T-helper 9 cell (primary cell): ENCODE results near the gene CMSS1.

Experiments
- DNase-seq: peaks from one replicate; pipeline ENCODE4 v3.0.0-alpha.2; 2020

The CMSS1 gene

GRCh38 chr3:99855900-99856299, 38.2 kb downstream of the CMSS1 start:
- DNase-seq, result no peak

GRCh38 chr3:99856437-99857220, 39.0 kb downstream of the CMSS1 start:
- DNase-seq, result no peak

- DNase-seq, result no peak
Measured at GRCh38 chr3:99857278-99857677, 39.6 kb downstream of the CMSS1 start.

- DNase-seq, result no peak
Measured at GRCh38 chr3:99858469-99858868, 40.8 kb downstream of the CMSS1 start.

- DNase-seq, result no peak
Measured at GRCh38 chr3:99859825-99860224, 42.2 kb downstream of the CMSS1 start.

GRCh38 chr3:99861216-99861615, 43.6 kb downstream of the CMSS1 start:
- no peak for DNase-seq

- DNase-seq, result no peak
Measured at GRCh38 chr3:99862208-99862607, 44.5 kb downstream of the CMSS1 start.

- DNase-seq, result no peak
Measured at GRCh38 chr3:99863002-99863401, 45.3 kb downstream of the CMSS1 start.

GRCh38 chr3:99863588-99863987, 45.9 kb downstream of the CMSS1 start:
- DNase-seq, result no peak

GRCh38 chr3:99864289-99864688, 46.6 kb downstream of the CMSS1 start:
- DNase-seq, result no peak

GRCh38 chr3:99865321-99865720, 47.7 kb downstream of the CMSS1 start:
- no peak for DNase-seq

- no peak for DNase-seq
Measured at GRCh38 chr3:99866261-99866761, 48.6 kb downstream of the CMSS1 start.

GRCh38 chr3:99867594-99868310, 50.1 kb downstream of the CMSS1 start:
- no peak for DNase-seq

GRCh38 chr3:99868311-99868646, 50.6 kb downstream of the CMSS1 start:
- DNase-seq, result no peak

- no peak for DNase-seq
Measured at GRCh38 chr3:99869621-99870020, 52.0 kb downstream of the CMSS1 start.

GRCh38 chr3:99870712-99871111, 53.0 kb downstream of the CMSS1 start:
- DNase-seq, result no peak

- no peak for DNase-seq
Measured at GRCh38 chr3:99871231-99872045, 53.8 kb downstream of the CMSS1 start.

GRCh38 chr3:99872923-99873254, 55.2 kb downstream of the CMSS1 start:
- no peak for DNase-seq

- no peak for DNase-seq
Measured at GRCh38 chr3:99873269-99874102, 55.8 kb downstream of the CMSS1 start.

GRCh38 chr3:99874237-99875002, 56.8 kb downstream of the CMSS1 start:
- DNase-seq, result no peak

GRCh38 chr3:99875581-99875928, 57.9 kb downstream of the CMSS1 start:
- DNase-seq, result no peak
